H9 (cell line): ENCODE data around the gene CCDC9B. TPM values are rescaled to one million over a fixed set of nuclear protein-coding genes. Genes with fewer than 3 reads are reported as not detected.

Source experiments
- DNase-seq: peaks from one replicate; pipeline ENCODE4 v3.0.0-alpha.2; 2017
- H2AFZ ChIP-seq: one replicate; pipeline ENCODE4 v1.6.1; 2013; ENCODE audit warnings: mild to moderate bottlenecking, low read length, control low read depth, moderate library complexity
- H2AK5ac ChIP-seq: 2 replicates; pipeline ENCODE4 v1.6.1; 2013; ENCODE audit warnings: low read length, control low read depth, mixed read lengths; ENCODE audit not compliant: insufficient read length
- H2BK120ac ChIP-seq: one replicate; pipeline ENCODE4 v1.6.1; 2013; ENCODE audit warnings: low read depth, mild to moderate bottlenecking, low read length, control low read depth, inconsistent platforms; ENCODE audit not compliant: poor library complexity, severe bottlenecking
- H2BK12ac ChIP-seq: 2 replicates; pipeline ENCODE4 v1.6.1; 2013; ENCODE audit warnings: low read length, control low read depth, mixed read lengths, low read depth; ENCODE audit not compliant: insufficient read length
- H2BK15ac ChIP-seq: 2 replicates; pipeline ENCODE4 v1.6.1; 2013; ENCODE audit warnings: low read depth, low read length, control low read depth
- H2BK20ac ChIP-seq: one replicate; pipeline ENCODE4 v1.6.1; 2013; ENCODE audit warnings: low read depth, mild to moderate bottlenecking, low read length, control low read depth, inconsistent platforms; ENCODE audit not compliant: poor library complexity, severe bottlenecking
- H2BK5ac ChIP-seq: 2 replicates; pipeline ENCODE4 v1.6.1; 2013; ENCODE audit warnings: low read length, control low read depth, mixed read lengths; ENCODE audit not compliant: insufficient read length
- H3K14ac ChIP-seq: 2 replicates; pipeline ENCODE4 v1.6.1; 2013; ENCODE audit warnings: low read length, control low read depth; ENCODE audit not compliant: insufficient read depth
- H3K18ac ChIP-seq: 2 replicates; pipeline ENCODE4 v1.6.1; 2013; ENCODE audit warnings: low read depth, mild to moderate bottlenecking, mixed read lengths, low read length, control low read depth; ENCODE audit not compliant: insufficient read length
- H3K23ac ChIP-seq: 2 replicates; pipeline ENCODE4 v1.6.1; 2013; ENCODE audit warnings: low read length, control low read depth, mixed read lengths, low read depth; ENCODE audit not compliant: insufficient read length
- H3K23me2 ChIP-seq: 2 replicates; pipeline ENCODE4 v1.6.1; 2013; ENCODE audit warnings: low read depth, mild to moderate bottlenecking, mixed read lengths, low read length, control low read depth; ENCODE audit not compliant: insufficient read length, poor library complexity, severe bottlenecking
- H3K27ac ChIP-seq: 2 replicates; pipeline ENCODE4 v1.5.1; 2013; ENCODE audit warnings: low read length, control low read depth, mixed read lengths, low read depth; ENCODE audit not compliant: insufficient read length
- H3K27me3 ChIP-seq: 2 replicates; pipeline ENCODE4 v1.6.1; 2013; ENCODE audit warnings: low read length, control low read depth, inconsistent platforms; ENCODE audit not compliant: insufficient read depth
- H3K4ac ChIP-seq: 2 replicates; pipeline ENCODE4 v1.6.1; 2013; ENCODE audit warnings: low read depth, mild to moderate bottlenecking, control low read depth, inconsistent platforms, low read length, moderate library complexity
- H3K4me1 ChIP-seq: 2 replicates; pipeline ENCODE4 v1.6.1; 2013; ENCODE audit warnings: low read length, control low read depth, inconsistent platforms; ENCODE audit not compliant: insufficient read depth
- H3K4me2 ChIP-seq: 2 replicates; pipeline ENCODE4 v1.6.1; 2013; ENCODE audit warnings: low read length, control low read depth, mixed read lengths; ENCODE audit not compliant: insufficient read length, insufficient read depth
- H3K56ac ChIP-seq: 2 replicates; pipeline ENCODE4 v1.6.1; 2013; ENCODE audit warnings: low read depth, mild to moderate bottlenecking, mixed read lengths, low read length, control low read depth; ENCODE audit not compliant: insufficient read length
- H3K79me1 ChIP-seq: 2 replicates; pipeline ENCODE4 v1.6.1; 2013; ENCODE audit warnings: low read depth, mild to moderate bottlenecking, moderate library complexity, low read length, control low read depth, inconsistent platforms; ENCODE audit not compliant: insufficient read depth, poor library complexity, severe bottlenecking
- H3K79me2 ChIP-seq: 2 replicates; pipeline ENCODE4 v1.6.1; 2013; ENCODE audit warnings: low read length, control low read depth, inconsistent platforms; ENCODE audit not compliant: insufficient read depth
- H3K9ac ChIP-seq: 2 replicates; pipeline ENCODE4 v1.6.1; 2013; ENCODE audit warnings: low read length, control low read depth, mixed read lengths; ENCODE audit not compliant: insufficient read length; ENCODE audit errors: extremely low read depth
- H3K9me3 ChIP-seq: one replicate; pipeline ENCODE4 v1.6.1; 2013; ENCODE audit warnings: low read depth, low read length, inconsistent platforms; ENCODE audit not compliant: control insufficient read depth
- H3T11ph ChIP-seq: one replicate; pipeline ENCODE4 v1.6.1; 2013; ENCODE audit warnings: mild to moderate bottlenecking, low read length, control low read depth, inconsistent platforms
- H4K20me1 ChIP-seq: one replicate; pipeline ENCODE4 v1.6.1; 2013; ENCODE audit not compliant: control insufficient read depth, insufficient read length, insufficient read depth
- H4K5ac ChIP-seq: 2 replicates; pipeline ENCODE4 v1.6.1; 2013; ENCODE audit warnings: low read depth, mild to moderate bottlenecking, mixed read lengths, low read length, control low read depth; ENCODE audit not compliant: insufficient read length
- H4K8ac ChIP-seq: replicated peaks from 2 replicates; pipeline ENCODE4 v1.6.1; 2013; ENCODE audit warnings: low read length, control low read depth, mixed read lengths, low read depth; ENCODE audit not compliant: insufficient read length
- H4K91ac ChIP-seq: 2 replicates; pipeline ENCODE4 v1.6.1; 2013; ENCODE audit warnings: low read depth, mild to moderate bottlenecking, moderate library complexity, mixed read lengths, low read length, control low read depth; ENCODE audit not compliant: insufficient read length
- H3K27ac Mint-ChIP-seq, 3 experiments: 2 replicates in 2 of 3; 3 replicates in 1 of 3; pipeline ENCODE4 v1.8.0; 2020 to 2021; ENCODE audit warnings: mixed read lengths in 3 of 3, mild to moderate bottlenecking in 1 of 3, moderate library complexity in 1 of 3
- H3K27me3 Mint-ChIP-seq: 2 replicates; pipeline ENCODE4 v1.8.0; 2021; ENCODE audit warnings: low read depth, mild to moderate bottlenecking, moderate library complexity, mixed read lengths
- H3K36me3 Mint-ChIP-seq, 3 experiments: 2 replicates in 2 of 3; 3 replicates in 1 of 3; pipeline ENCODE4 v1.8.0; 2020 to 2021; ENCODE audit warnings: low read depth in 3 of 3, mixed read lengths in 3 of 3; ENCODE audit not compliant: insufficient read depth in 1 of 3
- H3K4me1 Mint-ChIP-seq, 2 experiments: 2 replicates each; pipeline ENCODE4 v1.8.0; 2020; ENCODE audit warnings: mixed read lengths in 2 of 2
- H3K4me3 Mint-ChIP-seq, 2 experiments: 2 replicates in 1 of 2; 3 replicates in 1 of 2; pipeline ENCODE4 v1.8.0; 2020 to 2021; ENCODE audit warnings: mild to moderate bottlenecking in 2 of 2, mixed read lengths in 2 of 2, moderate library complexity in 1 of 2
- H3K9me3 Mint-ChIP-seq, 2 experiments: 2 replicates in 1 of 2; 3 replicates in 1 of 2; pipeline ENCODE4 v1.8.0; 2020; ENCODE audit warnings: mild to moderate bottlenecking in 2 of 2, mixed read lengths in 2 of 2, moderate library complexity in 1 of 2
- CTCF ChIP-seq: fragments of 200-600 bp; sonication (generic); conservative IDR thresholded peaks from 3 replicates; pipeline ENCODE4 v1.8.0; 2021; ENCODE audit warnings: antibody characterized with exemption, mild to moderate bottlenecking
- WGBS: extraction: QIAGEN DNeasy Blood & Tissue Kit; methylation state at CpG from one replicate; pipeline ENCODE4 v1.1.7; 2013; ENCODE audit warnings: missing lambda C conversion rate, low lambda C conversion rate, mixed read lengths; ENCODE audit not compliant: insufficient read length; ENCODE audit errors: extremely low coverage; 5-methylcytosine and 5-hydroxymethylcytosine counted together
- total RNA-seq: library from RNA; stranded (reverse); gene quantifications from 2 replicates; pipeline ENCODE4 v1.2.1, GENCODE V29; 2021

CCDC9B gene
- total RNA-seq, 1 experiment from 2014 or later, result 0.48 TPM

- H4K91ac ChIP-seq, result no peak overlapping the region
- no peak overlapping the region for H3K4me3 Mint-ChIP-seq
- H2BK120ac ChIP-seq, result no peak overlapping the region
- no peak overlapping the region for H2BK5ac ChIP-seq
- peaks cover 2 to 16% (median 5%) of the 10 kb centered on the region in 3 experiments; a peak in 5 of 7 replicates for H3K36me3 Mint-ChIP-seq
- H3K79me2 ChIP-seq, result no peaks in the 10 kb centered on the region
- H3K27ac ChIP-seq, result no peak overlapping the region
- H3K23ac ChIP-seq, result no peak overlapping the region
- no peaks in the 10 kb centered on the region for H3K9me3 ChIP-seq
- no peak overlapping the region for H3K18ac ChIP-seq
- H3K23me2 ChIP-seq, result no peaks in the 10 kb centered on the region
- H3T11ph ChIP-seq, result no peak overlapping the region
- H3K79me1 ChIP-seq, result no peaks in the 10 kb centered on the region
- WGBS, result no CpG with 5 or more reads among the region's 17 CpGs
- no peak overlapping the region for H3K4ac ChIP-seq
- no peak overlapping the region for H2BK12ac ChIP-seq
- H2BK20ac ChIP-seq, result no peak overlapping the region
- no peak overlapping the region for H2AFZ ChIP-seq
- no peak overlapping the region; a peak in 1 of 7 replicates for H3K27ac Mint-ChIP-seq
- no peak overlapping the region for H2BK15ac ChIP-seq
- no peak overlapping the region for H3K4me2 ChIP-seq
- peaks cover 44% of the 10 kb centered on the region for H3K27me3 Mint-ChIP-seq
- no peak for DNase-seq
- H2AK5ac ChIP-seq, result no peak overlapping the region
- H3K56ac ChIP-seq, result no peak overlapping the region
- no peaks in the 10 kb centered on the region for H4K20me1 ChIP-seq
- no peaks in the 10 kb centered on the region; the same call in 1 of the 2 replicates for H3K4me1 ChIP-seq
- peaks cover 18 to 29% of the 10 kb centered on the region in 2 experiments for H3K4me1 Mint-ChIP-seq
- H3K14ac ChIP-seq, result no peak overlapping the region
- H4K8ac ChIP-seq, result no peak overlapping the region
- peaks cover 15% of the 10 kb centered on the region in 2 experiments for H3K9me3 Mint-ChIP-seq
- H4K5ac ChIP-seq, result no peak overlapping the region
- no peaks in the 10 kb centered on the region for H3K27me3 ChIP-seq
- H3K9ac ChIP-seq, result no peak overlapping the region
- TF ChIP-seq CTCF, result no peak
Observed at GRCh38 chr15:40298216-40298935, 42.4 kb downstream of the CCDC9B start.
